Mesenchymal stem cell (in vitro differentiated cells and primary cell): ENCODE data around the gene MAPKAP1.

Experiments used
- DNase-seq: peaks from one replicate; pipeline ENCODE4 v3.0.0-alpha.2; 2013
- H2AFZ ChIP-seq: one replicate; pipeline ENCODE4 v1.6.1; 2013; ENCODE audit warnings: low read depth, mild to moderate bottlenecking, control low read depth, inconsistent platforms, low read length, moderate library complexity
- H2AK5ac ChIP-seq: 2 replicates; pipeline ENCODE4 v1.6.1; 2013; ENCODE audit warnings: low read length, moderate library complexity, mild to moderate bottlenecking, inconsistent platforms; ENCODE audit not compliant: severe bottlenecking
- H2BK120ac ChIP-seq: one replicate; pipeline ENCODE4 v1.6.1; 2013; ENCODE audit warnings: low read depth, mild to moderate bottlenecking, inconsistent platforms, low read length, moderate library complexity
- H2BK12ac ChIP-seq, 2 experiments: one replicate each; pipeline ENCODE4 v1.6.1; 2013; ENCODE audit warnings: inconsistent platforms in 2 of 2, low read length in 2 of 2, mild to moderate bottlenecking in 2 of 2, moderate library complexity in 2 of 2, control low read depth in 1 of 2
- H2BK15ac ChIP-seq: one replicate; pipeline ENCODE4 v1.6.1; 2013; ENCODE audit warnings: mild to moderate bottlenecking, low read depth, inconsistent platforms; ENCODE audit not compliant: poor library complexity, severe bottlenecking
- H2BK5ac ChIP-seq: 2 replicates; pipeline ENCODE4 v1.6.1; 2013; ENCODE audit warnings: low read depth, mild to moderate bottlenecking, low read length, control low read depth, inconsistent platforms; ENCODE audit not compliant: poor library complexity, severe bottlenecking
- H3K14ac ChIP-seq, 2 experiments: one replicate each; pipeline ENCODE4 v1.6.1; 2013; ENCODE audit warnings: inconsistent platforms in 2 of 2, low read length in 2 of 2, control low read depth in 1 of 2, mild to moderate bottlenecking in 1 of 2, moderate library complexity in 1 of 2
- H3K18ac ChIP-seq, 2 experiments: one replicate each; pipeline ENCODE4 v1.6.1; 2013; ENCODE audit warnings: inconsistent platforms in 2 of 2, low read length in 2 of 2, control low read depth in 1 of 2, low read depth in 1 of 2, mild to moderate bottlenecking in 1 of 2
- H3K23ac ChIP-seq, 2 experiments: one replicate each; pipeline ENCODE4 v1.6.1; 2013; ENCODE audit warnings: inconsistent platforms in 2 of 2, low read length in 2 of 2, mild to moderate bottlenecking in 2 of 2, moderate library complexity in 2 of 2, control low read depth in 1 of 2
- H3K27ac ChIP-seq: 2 replicates; pipeline ENCODE4 v1.5.1; 2013; ENCODE audit warnings: mild to moderate bottlenecking, moderate library complexity, low read length, control low read depth, inconsistent platforms; ENCODE audit not compliant: poor library complexity, severe bottlenecking
- H3K27me3 ChIP-seq, 2 experiments: 2 replicates each; pipeline versions ENCODE4 v1.6.1 to v1.7.0; 2013; ENCODE audit warnings: low read length in 2 of 2, mild to moderate bottlenecking in 2 of 2, moderate library complexity in 2 of 2, control low read depth in 1 of 2, inconsistent platforms in 1 of 2; ENCODE audit not compliant: control insufficient read depth in 1 of 2, insufficient read depth in 1 of 2
- H3K36me3 ChIP-seq, 2 experiments: 2 replicates each; pipeline versions ENCODE4 v1.6.1 to v1.7.0; 2013; ENCODE audit warnings: low read length in 2 of 2, control low read depth in 1 of 2, inconsistent platforms in 1 of 2, low read depth in 1 of 2, mild to moderate bottlenecking in 1 of 2; ENCODE audit not compliant: insufficient read depth in 2 of 2, control insufficient read depth in 1 of 2
- H3K4ac ChIP-seq, 2 experiments: one replicate each; pipeline ENCODE4 v1.6.1; 2013; ENCODE audit warnings: inconsistent platforms in 2 of 2, low read length in 2 of 2, mild to moderate bottlenecking in 2 of 2, moderate library complexity in 2 of 2, control low read depth in 1 of 2, low read depth in 1 of 2
- H3K4me1 ChIP-seq: 2 replicates; pipeline ENCODE4 v1.6.1; 2013; ENCODE audit warnings: low read depth, low read length, control low read depth; ENCODE audit not compliant: control insufficient read depth, insufficient read depth
- H3K4me2 ChIP-seq: 2 replicates; pipeline ENCODE4 v1.6.1; 2013; ENCODE audit warnings: low read length, mild to moderate bottlenecking, inconsistent platforms; ENCODE audit not compliant: poor library complexity, severe bottlenecking
- H3K4me3 ChIP-seq, 2 experiments: 2 replicates each; pipeline versions ENCODE4 v1.5.1 to v1.7.0; 2013; ENCODE audit warnings: low read length in 2 of 2, mild to moderate bottlenecking in 2 of 2, control low read depth in 1 of 2, low read depth in 1 of 2; ENCODE audit not compliant: insufficient read depth in 1 of 2
- H3K79me1 ChIP-seq: replicated peaks from 2 replicates; pipeline ENCODE4 v1.6.1; 2013; ENCODE audit warnings: mild to moderate bottlenecking, control low read depth, low read length, inconsistent platforms; ENCODE audit not compliant: poor library complexity, severe bottlenecking
- H3K9ac ChIP-seq: 2 replicates; pipeline ENCODE4 v1.7.0; 2013; ENCODE audit warnings: mild to moderate bottlenecking, low read length, moderate library complexity
- H3K9me3 ChIP-seq: 2 replicates; pipeline ENCODE4 v1.7.0; 2013; ENCODE audit warnings: mild to moderate bottlenecking, low read length; ENCODE audit not compliant: control insufficient read depth
- H4K8ac ChIP-seq: one replicate; pipeline ENCODE4 v1.6.1; 2013; ENCODE audit warnings: inconsistent platforms, mild to moderate bottlenecking, low read length, moderate library complexity
- H4K91ac ChIP-seq: one replicate; pipeline ENCODE4 v1.6.1; 2013; ENCODE audit warnings: mild to moderate bottlenecking, low read length, inconsistent platforms
- WGBS: methylation state at CpG from one replicate; pipeline ENCODE4 v1.1.7; 2013; ENCODE audit warnings: mixed read lengths; 5-methylcytosine and 5-hydroxymethylcytosine counted together

The MAPKAP1 gene

DNA sequence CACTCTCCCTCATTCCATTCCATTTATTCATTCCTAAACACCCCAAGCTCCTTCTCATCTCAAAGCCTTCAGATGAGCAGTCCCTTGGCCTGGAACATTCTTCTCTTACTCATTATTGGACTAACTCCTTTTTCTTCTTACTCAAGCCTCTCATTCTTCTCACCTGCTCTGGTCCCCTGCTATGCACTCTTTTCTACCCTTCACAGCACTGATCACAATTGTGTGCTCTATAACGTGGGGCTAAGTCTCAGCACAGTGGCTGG is 212.4 kb downstream of the MAPKAP1 start:
- Histone ChIP-seq H2BK12ac (peak overlapping the region in 1 of 2 experiments; percentile 3), H3K14ac (no peak overlapping the region), H2AFZ (no peak overlapping the region), H4K91ac (no peak overlapping the region), H3K23ac (no peak overlapping the region), H2BK120ac (no peak overlapping the region), H3K4me1 (peaks cover 6% of the 10 kb centered on the region), H4K8ac (no peak overlapping the region), H2BK15ac (no peak overlapping the region), H3K27me3 (no peaks in the 10 kb centered on the region), H3K9me3 (no peaks in the 10 kb centered on the region), H2AK5ac (no peak overlapping the region), H3K27ac (peak overlapping the region; percentile 33), H3K4ac (no peak overlapping the region), H2BK5ac (no peak overlapping the region), H3K18ac (no peak overlapping the region), H3K9ac (no peak overlapping the region), H3K4me2 (no peak overlapping the region), H3K36me3 (peaks cover 0 to 14% of the 10 kb centered on the region in 2 experiments), H3K79me1 (peaks cover 6% of the 10 kb centered on the region), H3K4me3 (no peak overlapping the region)
- DNase-seq: peak; percentile 53
- 75% methylated on average over 1 of the region's 1 CpG for WGBS

- no peaks in the 10 kb centered on the region for H3K9me3 ChIP-seq
Measured at GRCh38 chr9:125493881-125494652, 212.9 kb downstream of the MAPKAP1 start.

GRCh38 chr9:125493384-125493783 is 213.6 kb downstream of the MAPKAP1 start:
- H3K27me3 ChIP-seq: no peaks in the 10 kb centered on the region
- no peak overlapping the region for H2AK5ac ChIP-seq
- H4K8ac ChIP-seq: no peak overlapping the region
- no peak overlapping the region for H3K4ac ChIP-seq
- H4K91ac ChIP-seq: no peak overlapping the region
- over 99% methylated on average over 5 of the region's 5 CpGs for WGBS
- DNase-seq: no peak
- H3K18ac ChIP-seq: no peak overlapping the region
- H2BK120ac ChIP-seq: no peak overlapping the region
- H2AFZ ChIP-seq: no peak overlapping the region
- H3K4me1 ChIP-seq: peaks cover 6% of the 10 kb centered on the region
- peaks cover 7% of the 10 kb centered on the region for H3K79me1 ChIP-seq
- H2BK12ac ChIP-seq: no peak overlapping the region
- no peak overlapping the region for H2BK15ac ChIP-seq
- no peak overlapping the region for H3K27ac ChIP-seq
- H3K9me3 ChIP-seq: no peaks in the 10 kb centered on the region
- no peak overlapping the region for H3K23ac ChIP-seq
- peaks cover 0 to 12% of the 10 kb centered on the region in 2 experiments for H3K36me3 ChIP-seq
- H3K4me3 ChIP-seq: no peak overlapping the region
- no peak overlapping the region for H3K4me2 ChIP-seq
- H3K14ac ChIP-seq: no peak overlapping the region
- H3K9ac ChIP-seq: no peak overlapping the region
- H2BK5ac ChIP-seq: no peak overlapping the region

More at GRCh38 chr9:125493881-125494652, 212.9 kb downstream of the MAPKAP1 start:
- Histone ChIP-seq H2BK120ac (no peak overlapping the region), H3K4me3 (no peak overlapping the region), H3K23ac (no peak overlapping the region), H3K14ac (no peak overlapping the region), H4K91ac (no peak overlapping the region), H3K79me1 (peaks cover 9% of the 10 kb centered on the region), H3K4me1 (peaks cover 6% of the 10 kb centered on the region), H2BK5ac (no peak overlapping the region), H3K4ac (no peak overlapping the region), H3K27ac (no peak overlapping the region), H2BK15ac (no peak overlapping the region), H3K36me3 (peaks cover 0 to 12% of the 10 kb centered on the region in 2 experiments), H3K18ac (no peak overlapping the region), H4K8ac (no peak overlapping the region), H2BK12ac (peak overlapping the region in 1 of 2 experiments; percentile 3), H3K9ac (no peak overlapping the region), H2AK5ac (no peak overlapping the region), H3K4me2 (no peak overlapping the region), H2AFZ (no peak overlapping the region), H3K27me3 (no peaks in the 10 kb centered on the region)
- 78% methylated on average over 12 of the region's 12 CpGs for WGBS
- no peak for DNase-seq

GRCh38 chr9:125492719-125493118 is 214.3 kb downstream of the MAPKAP1 start:
- no peak for DNase-seq
- H2BK15ac ChIP-seq: no peak overlapping the region
- H2BK12ac ChIP-seq: no peak overlapping the region
- H3K27me3 ChIP-seq: no peaks in the 10 kb centered on the region
- no peak overlapping the region for H3K27ac ChIP-seq
- no peak overlapping the region for H3K18ac ChIP-seq
- H3K36me3 ChIP-seq: peaks cover 0 to 12% of the 10 kb centered on the region in 2 experiments
- no peak overlapping the region for H2BK120ac ChIP-seq
- H3K4me1 ChIP-seq: peaks cover 6% of the 10 kb centered on the region
- no peak overlapping the region for H4K8ac ChIP-seq
- no peak overlapping the region for H2AFZ ChIP-seq
- no peak overlapping the region for H3K4ac ChIP-seq
- H3K9me3 ChIP-seq: no peaks in the 10 kb centered on the region
- H4K91ac ChIP-seq: no peak overlapping the region
- no peak overlapping the region for H3K4me3 ChIP-seq
- H3K79me1 ChIP-seq: peaks cover 11% of the 10 kb centered on the region
- no peak overlapping the region for H3K14ac ChIP-seq
- H3K9ac ChIP-seq: no peak overlapping the region
- no peak overlapping the region for H2BK5ac ChIP-seq
- no peak overlapping the region for H3K4me2 ChIP-seq
- no peak overlapping the region for H2AK5ac ChIP-seq
- H3K23ac ChIP-seq: no peak overlapping the region
- WGBS: 100% methylated on average over 2 of the region's 2 CpGs
